ENCODE data around the gene KCTD18. TPM values are rescaled to one million over a fixed set of nuclear protein-coding genes. Genes with fewer than 3 reads are reported as not detected.

Gene KCTD18
- total and polyA plus RNA-seq, 2 of the 8 experiments (the other 6 are each of a cell fraction or from before 2014, with no cell fraction given), result 1.6 to 3.1 TPM

DNA sequence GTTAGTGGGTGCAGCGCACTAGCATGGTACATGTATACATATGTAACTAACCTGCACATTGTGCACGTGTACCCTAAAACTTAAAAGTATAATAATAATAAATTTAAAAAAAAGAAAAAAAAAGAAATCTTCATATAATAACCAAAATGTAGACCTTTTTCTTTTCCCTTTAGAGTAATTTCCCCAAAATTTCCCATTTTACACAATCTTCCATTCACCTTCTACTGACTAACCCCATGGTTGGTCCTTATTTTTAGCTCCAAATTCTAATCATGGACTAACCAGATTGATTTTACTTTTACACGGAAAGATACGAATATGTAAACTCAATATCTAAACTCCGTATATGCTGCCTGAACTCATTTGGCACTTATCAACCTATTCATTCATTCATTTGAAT lies 7.7 kb downstream of the KCTD18 start:
- H3K23me2 ChIP-seq (ENCODE audit: low read depth, low read length), result no peaks in the 10 kb centered on the region
- H3K14ac ChIP-seq (ENCODE audit: insufficient read length), result no peak overlapping the region
- H4K8ac ChIP-seq (ENCODE audit: extremely low read depth, insufficient read depth, low read length), result no peak overlapping the region
- FAIRE-seq (no peak), DNase-seq (ENCODE audit: low read depth in 1 of 2, low spot score in 2 of 2) (no peak)
- H3K9me3 ChIP-seq (ENCODE audit: insufficient read depth in 2 of 2, low read depth in 1 of 2, low read length in 1 of 2), result no peaks in the 10 kb centered on the region
- ChIA-PET POLR2A (ENCODE audit: partially characterized antibody) (interaction anchor here (0.6 kb wide), 1 partner anchor 465 kb away, joined by 3 read pairs; no protein-coding TSS in a partner anchor), CTCF (ENCODE audit: partially characterized antibody) (interaction anchor here (0.7 to 1.9 kb wide), 4 partner anchors 9 to 624 kb away, joined by 3 to 8 read pairs (median 4); partner anchors contain the start of gene SGO2)
- no peak for TF ChIP-seq SP2 (IDR thresholded peaks at IDR 0.05; ENCODE audit: low read length)
- TF ChIP-seq, protein P1, sequence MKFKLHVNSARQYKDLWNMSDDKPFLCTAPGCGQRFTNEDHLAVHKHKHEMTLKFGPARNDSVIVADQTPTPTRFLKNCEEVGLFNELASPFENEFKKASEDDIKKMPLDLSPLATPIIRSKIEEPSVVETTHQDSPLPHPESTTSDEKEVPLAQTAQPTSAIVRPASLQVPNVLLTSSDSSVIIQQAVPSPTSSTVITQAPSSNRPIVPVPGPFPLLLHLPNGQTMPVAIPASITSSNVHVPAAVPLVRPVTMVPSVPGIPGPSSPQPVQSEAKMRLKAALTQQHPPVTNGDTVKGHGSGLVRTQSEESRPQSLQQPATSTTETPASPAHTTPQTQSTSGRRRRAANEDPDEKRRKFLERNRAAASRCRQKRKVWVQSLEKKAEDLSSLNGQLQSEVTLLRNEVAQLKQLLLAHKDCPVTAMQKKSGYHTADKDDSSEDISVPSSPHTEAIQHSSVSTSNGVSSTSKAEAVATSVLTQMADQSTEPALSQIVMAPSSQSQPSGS (IDR thresholded peaks at IDR 0.05; ENCODE audit: low read length), result no peak
- no peak for TF ChIP-seq GTF2F1 (IDR thresholded peaks at IDR 0.05; ENCODE audit: borderline replicate concordance, low read depth, low read length)
- no peak for TF ChIP-seq SAP30 (IDR thresholded peaks at IDR 0.05; ENCODE audit: insufficient read depth, insufficient replicate concordance, low read length)
- no peak for TF ChIP-seq JUND (IDR thresholded peaks at IDR 0.05; ENCODE audit: low read length)
- TF ChIP-seq, protein P2, sequence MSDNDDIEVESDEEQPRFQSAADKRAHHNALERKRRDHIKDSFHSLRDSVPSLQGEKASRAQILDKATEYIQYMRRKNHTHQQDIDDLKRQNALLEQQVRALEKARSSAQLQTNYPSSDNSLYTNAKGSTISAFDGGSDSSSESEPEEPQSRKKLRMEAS (IDR thresholded peaks at IDR 0.05), result no peak
- no peaks in the 10 kb centered on the region for H3K79me2 ChIP-seq (ENCODE audit: control insufficient read depth in 1 of 2, insufficient read depth in 2 of 2, low read length in 2 of 2)
- H3K18ac ChIP-seq (ENCODE audit: extremely low read depth, low read length), result no peak overlapping the region
- H2BK120ac ChIP-seq (replicated peaks; ENCODE audit: low read depth, low read length), result no peak overlapping the region
- no peak overlapping the region for H4K91ac ChIP-seq (replicated peaks; ENCODE audit: insufficient read length, low read length)
- H3K79me1 ChIP-seq (ENCODE audit: low read depth, low read length), result no peaks in the 10 kb centered on the region
- H2BK12ac ChIP-seq (ENCODE audit: low read depth, low read length), result no peak overlapping the region
- H3K56ac ChIP-seq (replicated peaks; ENCODE audit: insufficient read length, low read depth, low read length), result no peak overlapping the region
- no peak overlapping the region for H3K4ac ChIP-seq (replicated peaks; ENCODE audit: insufficient read length, low read depth, low read length)
- H2AK5ac ChIP-seq (ENCODE audit: low read depth, low read length), result no peak overlapping the region
- H3K23ac ChIP-seq (ENCODE audit: insufficient read length), result no peak overlapping the region
- H3K4me1 ChIP-seq (replicated peaks in 1 of 4; ENCODE audit: control insufficient read depth in 3 of 4, insufficient read depth in 4 of 4, low read length in 3 of 4), result no peaks in the 10 kb centered on the region; a peak in 1 of 7 replicates
- no peak overlapping the region for H3K4me3 ChIP-seq (ENCODE audit: extremely low read depth in 1 of 4, insufficient read depth in 2 of 4, low read depth in 3 of 4, low read length in 4 of 4)
- no peak overlapping the region for H3K27ac ChIP-seq (ENCODE audit: low read depth, low read length)
- no peak overlapping the region for H3K9ac ChIP-seq (replicated peaks in 1 of 4; ENCODE audit: extremely low read depth in 1 of 4, low read depth in 3 of 4, low read length in 3 of 4)
- H2AFZ ChIP-seq (ENCODE audit: low read length), result no peak overlapping the region
- no peak overlapping the region for H4K5ac ChIP-seq (ENCODE audit: insufficient read length, low read depth, low read length)
- no peak overlapping the region for H2BK15ac ChIP-seq (ENCODE audit: low read length)
- H4K20me1 ChIP-seq (replicated peaks in 1 of 2; ENCODE audit: control insufficient read depth in 1 of 2, insufficient read depth in 2 of 2, low read length in 2 of 2), result no peaks in the 10 kb centered on the region
- H2BK5ac ChIP-seq (ENCODE audit: low read depth, low read length), result no peak overlapping the region
- 85% methylated on average over 3 of the region's 5 CpGs; no CpG with 5 or more reads in 1 of the 2 experiments for WGBS, 2 experiments (ENCODE audit: extremely low coverage in 1 of 2, insufficient coverage in 1 of 2, insufficient read length in 1 of 2, insufficient replicate concordance in 2 of 2, low coverage in 1 of 2, low lambda C conversion rate in 2 of 2, missing lambda C conversion rate in 1 of 2)
- no peak overlapping the region for H2BK20ac ChIP-seq (ENCODE audit: low read length)
- no peaks in the 10 kb centered on the region for H3K27me3 ChIP-seq (replicated peaks in 1 of 4; ENCODE audit: control insufficient read depth in 3 of 4, extremely low read depth in 1 of 4, insufficient read depth in 3 of 4, low read length in 3 of 4)
- no peak overlapping the region for H3K4me2 ChIP-seq (ENCODE audit: insufficient read depth in 1 of 2, low read depth in 2 of 2, low read length in 2 of 2)
- no peaks in the 10 kb centered on the region; a peak in 1 of 8 replicates for H3K36me3 ChIP-seq (ENCODE audit: control insufficient read depth in 2 of 4, insufficient read depth in 4 of 4, low read length in 3 of 4)
